Tibial nerve (tissue), 4 donors: Measurements from ENCODE around the gene FRMPD1. TPM values are rescaled to one million over a fixed set of nuclear protein-coding genes. Genes with fewer than 3 reads are reported as not detected.

Source experiments
- DNase-seq, 2 donors: peaks; one replicate each; pipeline ENCODE4 v3.0.0-alpha.2; 2019; ENCODE audit warnings: low spot score in 2 of 2
- H3K27ac ChIP-seq, 4 donors: fragments of 200-600 bp; sonication (generic) in 3 of 4; one replicate each; pipeline ENCODE4 v1.5.1; 2017 to 2019; ENCODE audit warnings: mild to moderate bottlenecking in 1 of 4
- H3K27me3 ChIP-seq, 2 donors: fragments of 200-600 bp; sonication (generic) in 1 of 2; one replicate each; pipeline versions ENCODE4 v1.5.1 to v1.6.0; 2017 to 2019
- H3K36me3 ChIP-seq, 3 donors: fragments of 200-600 bp; sonication (generic); one replicate each; pipeline ENCODE4 v1.5.1; 2018 to 2019
- H3K4me1 ChIP-seq, 4 donors: fragments of 200-600 bp; sonication (generic) in 3 of 4; one replicate each; pipeline ENCODE4 v1.5.1; 2017 to 2019
- H3K4me3 ChIP-seq, 4 donors: fragments of 200-600 bp; sonication (generic) in 3 of 4; one replicate each; pipeline ENCODE4 v1.5.1; 2017 to 2019; ENCODE audit warnings: mild to moderate bottlenecking in 1 of 4, moderate library complexity in 1 of 4
- H3K9me3 ChIP-seq, 4 donors: fragments of 200-600 bp; sonication (generic) in 3 of 4; one replicate each; pipeline ENCODE4 v1.5.1; 2017 to 2019
- EP300 ChIP-seq, 2 donors: sonication (generic); formaldehyde crosslinking; IDR thresholded peaks; one replicate each; pipeline ENCODE4 v1.6.1; 2017; ENCODE audit warnings: antibody characterized with exemption in 2 of 2, mild to moderate bottlenecking in 1 of 2
- POLR2A ChIP-seq, 2 donors: fragments of 450-650 bp; IDR thresholded peaks; one replicate each; pipeline ENCODE4 v1.6.1; 2017; ENCODE audit warnings: antibody characterized with exemption in 2 of 2, mild to moderate bottlenecking in 2 of 2, moderate library complexity in 2 of 2
- WGBS, 2 donors: methylation state at CpG; one replicate each; pipeline ENCODE4 v1.1.5; 2018; 5-methylcytosine and 5-hydroxymethylcytosine counted together
- total RNA-seq, 4 donors: library from RNA; depleted of rRNA; stranded (reverse); fragments of >200 nt; gene quantifications; one replicate each; pipeline ENCODE4 v1.1.0, GENCODE V29; 2016
- TF ChIP-seq, protein P1 (sequence below), 5 experiments: fragments of 200-600 bp in 3 of 5; fragments of 450-650 bp in 2 of 5; sonication (generic) in 3 of 5; IDR thresholded peaks; one replicate each; pipeline ENCODE4 v1.5.1; 2016 to 2019; ENCODE audit warnings: antibody characterized with exemption in 5 of 5, mild to moderate bottlenecking in 3 of 5, moderate library complexity in 2 of 5

The FRMPD1 gene
- total RNA-seq, 4 donors from 2014 or later: 0.30 to 1.6 (median 0.42) TPM; not detected in 1

DNA sequence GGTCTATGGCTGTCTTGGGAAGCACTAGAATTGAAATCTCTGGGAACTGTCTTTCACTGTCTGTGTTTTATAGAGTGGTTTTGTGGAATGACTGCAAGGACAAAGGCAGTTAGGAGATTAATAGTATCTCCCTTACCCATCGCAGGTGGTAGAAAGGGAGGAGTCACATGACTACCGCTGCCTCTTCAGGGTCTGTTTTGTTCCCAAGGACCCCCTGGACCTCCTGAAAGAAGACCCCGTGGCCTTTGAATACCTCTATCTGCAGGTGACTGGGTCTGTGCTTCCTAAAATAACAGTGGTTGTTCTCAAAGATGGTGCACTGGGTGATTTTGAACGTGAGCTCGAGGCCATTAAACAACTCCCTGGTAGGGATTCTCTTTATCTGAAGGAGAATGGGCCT lies 80.1 kb downstream of the FRMPD1 start:
- Histone ChIP-seq H3K4me1 (no peaks in the 10 kb centered on the region), H3K9me3 (no peaks in the 10 kb centered on the region), H3K36me3 (no peaks in the 10 kb centered on the region), H3K4me3 (no peak overlapping the region), H3K27me3 (no peaks in the 10 kb centered on the region), H3K27ac (no peak overlapping the region)
- DNase-seq: no peak
- WGBS, 2 donors: 35 to 43% methylated on average over 5 of the region's 5 CpGs
- TF ChIP-seq POLR2A (IDR thresholded peaks at IDR 0.05) (no peak), EP300 (IDR thresholded peaks at IDR 0.05) (no peak)
- TF ChIP-seq, protein P1, sequence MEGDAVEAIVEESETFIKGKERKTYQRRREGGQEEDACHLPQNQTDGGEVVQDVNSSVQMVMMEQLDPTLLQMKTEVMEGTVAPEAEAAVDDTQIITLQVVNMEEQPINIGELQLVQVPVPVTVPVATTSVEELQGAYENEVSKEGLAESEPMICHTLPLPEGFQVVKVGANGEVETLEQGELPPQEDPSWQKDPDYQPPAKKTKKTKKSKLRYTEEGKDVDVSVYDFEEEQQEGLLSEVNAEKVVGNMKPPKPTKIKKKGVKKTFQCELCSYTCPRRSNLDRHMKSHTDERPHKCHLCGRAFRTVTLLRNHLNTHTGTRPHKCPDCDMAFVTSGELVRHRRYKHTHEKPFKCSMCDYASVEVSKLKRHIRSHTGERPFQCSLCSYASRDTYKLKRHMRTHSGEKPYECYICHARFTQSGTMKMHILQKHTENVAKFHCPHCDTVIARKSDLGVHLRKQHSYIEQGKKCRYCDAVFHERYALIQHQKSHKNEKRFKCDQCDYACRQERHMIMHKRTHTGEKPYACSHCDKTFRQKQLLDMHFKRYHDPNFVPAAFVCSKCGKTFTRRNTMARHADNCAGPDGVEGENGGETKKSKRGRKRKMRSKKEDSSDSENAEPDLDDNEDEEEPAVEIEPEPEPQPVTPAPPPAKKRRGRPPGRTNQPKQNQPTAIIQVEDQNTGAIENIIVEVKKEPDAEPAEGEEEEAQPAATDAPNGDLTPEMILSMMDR (IDR thresholded peaks at IDR 0.05): no peak

DNA sequence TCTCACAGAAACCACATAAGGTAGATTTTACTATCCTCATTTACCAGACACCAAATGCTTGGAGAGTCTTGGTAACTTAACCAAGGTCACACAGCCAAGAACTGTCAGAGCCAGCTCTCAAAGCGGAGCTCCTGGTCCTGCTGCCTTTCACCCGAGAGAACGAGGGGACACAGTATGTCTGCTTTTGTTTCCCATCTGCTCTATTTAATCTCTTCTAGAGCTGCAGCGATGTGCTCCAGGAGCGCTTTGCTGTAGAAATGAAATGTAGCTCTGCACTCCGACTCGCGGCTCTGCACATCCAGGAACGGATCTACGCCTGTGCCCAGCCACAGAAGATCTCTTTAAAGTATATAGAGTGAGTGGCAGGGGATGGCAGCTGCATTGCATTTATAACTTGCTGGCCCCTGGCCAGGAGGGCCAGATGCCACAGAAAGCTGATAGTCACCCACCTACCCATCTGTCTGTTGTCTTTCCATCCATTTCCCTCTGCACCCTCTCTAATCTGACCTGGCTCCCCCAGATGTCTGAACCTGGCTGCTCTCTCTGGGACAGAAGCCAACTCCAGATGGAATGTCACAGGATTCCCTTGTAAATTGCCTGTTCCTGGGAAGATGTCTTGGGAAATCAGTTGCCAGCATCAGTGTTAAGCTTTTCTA lies 81.5 kb downstream of the FRMPD1 start:
- no peaks in the 10 kb centered on the region for H3K27me3 ChIP-seq
- no peaks in the 10 kb centered on the region for H3K36me3 ChIP-seq
- no peaks in the 10 kb centered on the region for H3K4me1 ChIP-seq
- no peaks in the 10 kb centered on the region for H3K9me3 ChIP-seq
- 77 to 86% methylated on average over 10 of the region's 10 CpGs for WGBS, 2 donors
- TF ChIP-seq, protein P1 (IDR thresholded peaks at IDR 0.05): no peak
- no peak for TF ChIP-seq POLR2A (IDR thresholded peaks at IDR 0.05)
- no peak for TF ChIP-seq EP300 (IDR thresholded peaks at IDR 0.05)
- no peak for DNase-seq
- no peak overlapping the region for H3K27ac ChIP-seq
- H3K4me3 ChIP-seq: no peak overlapping the region

GRCh38 chr9:37732952-37733351 lies 82.2 kb downstream of the FRMPD1 start:
- 63 to 92% methylated on average over 2 of the region's 2 CpGs for WGBS, 2 donors

DNA sequence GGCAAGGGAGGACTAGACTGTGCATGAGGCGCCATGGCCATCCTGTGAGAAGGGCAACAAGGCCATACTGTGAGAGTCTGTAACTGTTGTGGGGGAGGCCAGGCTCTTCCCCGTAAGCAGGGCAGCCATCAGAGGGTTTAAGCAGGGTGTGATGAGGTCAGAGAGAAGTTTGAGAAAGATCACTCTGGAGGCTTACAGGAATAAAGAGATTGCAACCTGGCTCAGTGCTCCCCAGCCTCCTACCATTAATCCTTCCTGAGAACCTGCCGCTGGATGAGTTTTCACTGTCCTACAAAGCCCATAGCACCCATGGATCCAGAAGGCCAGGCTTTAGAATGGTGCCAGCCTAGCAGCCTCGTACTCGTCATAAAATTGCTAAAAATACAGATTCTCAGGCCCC lies 88.5 kb downstream of the FRMPD1 start:
- no peaks in the 10 kb centered on the region for H3K36me3 ChIP-seq
- H3K27ac ChIP-seq: no peak overlapping the region
- no peaks in the 10 kb centered on the region for H3K27me3 ChIP-seq
- TF ChIP-seq POLR2A (IDR thresholded peaks at IDR 0.05) (no peak), EP300 (IDR thresholded peaks at IDR 0.05) (no peak)
- TF ChIP-seq, protein P1 (IDR thresholded peaks at IDR 0.05): no peak
- H3K9me3 ChIP-seq: no peaks in the 10 kb centered on the region
- H3K4me1 ChIP-seq: no peaks in the 10 kb centered on the region
- H3K4me3 ChIP-seq: no peak overlapping the region
- WGBS, 2 donors: 87 to 91% methylated on average over 5 of the region's 5 CpGs
- no peak for DNase-seq

More at GRCh38 chr9:37732952-37733351, 82.2 kb downstream of the FRMPD1 start:
- Histone ChIP-seq H3K4me3 (no peak overlapping the region), H3K27ac (no peak overlapping the region), H3K4me1 (no peaks in the 10 kb centered on the region), H3K27me3 (no peaks in the 10 kb centered on the region), H3K36me3 (no peaks in the 10 kb centered on the region), H3K9me3 (no peaks in the 10 kb centered on the region)
- TF ChIP-seq, protein P1 (IDR thresholded peaks at IDR 0.05): no peak
- TF ChIP-seq EP300 (IDR thresholded peaks at IDR 0.05): no peak
- no peak for TF ChIP-seq POLR2A (IDR thresholded peaks at IDR 0.05)
- no peak for DNase-seq

GRCh38 chr9:37740128-37740527 lies 89.4 kb downstream of the FRMPD1 start:
- Histone ChIP-seq H3K27me3 (no peaks in the 10 kb centered on the region), H3K4me3 (no peak overlapping the region), H3K4me1 (no peaks in the 10 kb centered on the region), H3K27ac (no peak overlapping the region), H3K9me3 (no peaks in the 10 kb centered on the region), H3K36me3 (no peaks in the 10 kb centered on the region)
- TF ChIP-seq EP300 (IDR thresholded peaks at IDR 0.05): no peak
- TF ChIP-seq POLR2A (IDR thresholded peaks at IDR 0.05): no peak
- TF ChIP-seq, protein P1 (IDR thresholded peaks at IDR 0.05): no peak
- 90 to 96% methylated on average over 16 of the region's 16 CpGs for WGBS, 2 donors
- DNase-seq: no peak
